HG03196 (cell line): ENCODE results near the gene NUFIP2.
"Not testable (repeated sequence)": the region's sequence is repeated elsewhere in the genome, so short reads cannot be mapped to it uniquely, and the experiment has no call there.

Experiments
- ATAC-seq: cut with Tn5 transposase; IDR thresholded peaks from one replicate; pipeline ENCODE4 v1.9.1; 2021; ENCODE audit not compliant: unreplicated experiment

The NUFIP2 gene

GRCh38 chr17:29238133-29238850, 55.7 kb downstream of the NUFIP2 start:
- ATAC-seq = no peak

GRCh38 chr17:29237476-29238132, 56.3 kb downstream of the NUFIP2 start:
- ATAC-seq = no peak

- ATAC-seq = no peak
Measured at GRCh38 chr17:29235904-29236303, 58.0 kb downstream of the NUFIP2 start.

- not testable (repeated sequence) for ATAC-seq
Measured at GRCh38 chr17:29234972-29235371, 59.0 kb downstream of the NUFIP2 start.

- ATAC-seq = no peak
Measured at GRCh38 chr17:29233301-29233700, 60.6 kb downstream of the NUFIP2 start.

GRCh38 chr17:29225396-29225795, 68.6 kb downstream of the NUFIP2 start:
- no peak for ATAC-seq

- not testable (repeated sequence) for ATAC-seq
Measured at GRCh38 chr17:29221338-29221737, 72.6 kb downstream of the NUFIP2 start.

- ATAC-seq = no peak
Measured at GRCh38 chr17:29219378-29220047, 74.4 kb downstream of the NUFIP2 start.

GRCh38 chr17:29216856-29217255, 77.1 kb downstream of the NUFIP2 start:
- ATAC-seq = no peak

- no peak for ATAC-seq
Measured at GRCh38 chr17:29216181-29216580, 77.8 kb downstream of the NUFIP2 start.

- ATAC-seq = no peak
Measured at GRCh38 chr17:29215717-29216116, 78.2 kb downstream of the NUFIP2 start.

GRCh38 chr17:29215174-29215573, 78.8 kb downstream of the NUFIP2 start:
- ATAC-seq = no peak

- no peak for ATAC-seq
Measured at GRCh38 chr17:29214215-29215146, 79.5 kb downstream of the NUFIP2 start.

- ATAC-seq = no peak
Measured at GRCh38 chr17:29212681-29213121, 81.2 kb downstream of the NUFIP2 start.

- no peak for ATAC-seq
Measured at GRCh38 chr17:29212094-29212631, 81.8 kb downstream of the NUFIP2 start.

GRCh38 chr17:29210879-29211278, 83.1 kb downstream of the NUFIP2 start:
- ATAC-seq = no peak

GRCh38 chr17:29209073-29209472, 84.9 kb downstream of the NUFIP2 start:
- ATAC-seq = no peak

GRCh38 chr17:29207975-29208374, 86.0 kb downstream of the NUFIP2 start:
- no peak for ATAC-seq
